HL-60 (cell line): ENCODE measurements around the gene GJB2.

Experiments
- CTCF ChIP-seq: IDR thresholded peaks from one replicate; pipeline ENCODE4 v1.5.1; 2011; ENCODE audit warnings: low read length, control low read depth, inconsistent platforms; ENCODE audit not compliant: insufficient read depth
- POLR2AphosphoS5 ChIP-seq: IDR thresholded peaks from 2 replicates; pipeline ENCODE4 v1.6.1; 2012; ENCODE audit warnings: low read depth

GRCh38 chr13:20157151-20157796 is 35.5 kb downstream of the GJB2 start:
- no peak for TF ChIP-seq CTCF
- TF ChIP-seq POLR2AphosphoS5 = no peak
